GM12878 (cell line): ENCODE data around the gene CREB5. TPM values are rescaled to one million over a fixed set of nuclear protein-coding genes. Genes with fewer than 3 reads are reported as not detected.

ENCODE experiments used
- ATAC-seq: fragments of 200-7000 bp; cut with Tn5 transposase; 3 replicates; pipeline ENCODE4 v1.9.1; 2020; ENCODE audit warnings: mild to moderate bottlenecking, moderate library complexity
- BruUV-seq: library from RNA; stranded (reverse); fragments of 400-500 nt; replicated peaks from 2 replicates; lab custom pipeline; 2021; lab: Mats Ljungman, UMichigan
- CTCF ChIA-PET: fragments of 300-600 bp; sonication (Branson Sonifier 250); formaldehyde crosslinking; extraction: SDS; loops from one replicate; lab custom pipeline; 2021; ENCODE audit warnings: inconsistent platforms; lab: Yijun Ruan, JAX
- POLR2A ChIA-PET: fragments of 350-600 bp; formaldehyde crosslinking; extraction: SDS; loops from one replicate; lab custom pipeline; 2021; ENCODE audit warnings: inconsistent platforms; lab: Charles Lee
- RAD21 ChIA-PET: fragments of 300-600 bp; sonication (Branson Sonifier 250); formaldehyde crosslinking; loops from one replicate; lab custom pipeline; 2023; ENCODE audit warnings: antibody characterized with exemption; ENCODE audit not compliant: unreplicated experiment; lab: Charles Lee
- SMC1A ChIA-PET: fragments of 300-600 bp; sonication (Branson Sonifier 250); formaldehyde crosslinking; loops from one replicate; lab custom pipeline; 2023; ENCODE audit not compliant: unreplicated experiment, uncharacterized antibody; lab: Charles Lee
- DNase-seq: peaks from one replicate; pipeline ENCODE4 v3.0.0-alpha.2; 2011; ENCODE audit warnings: low read depth, low spot score
- FAIRE-seq: peaks from 3 replicates; lab custom pipeline; 2011; peaks lifted over from hg19 to GRCh38; lab: Jason Lieb, UNC
- H2AFZ ChIP-seq: 2 replicates; pipeline ENCODE4 v1.6.0; 2011; ENCODE audit warnings: low read depth, low read length, control low read depth; ENCODE audit not compliant: control insufficient read depth
- H3K27ac ChIP-seq: 2 replicates; pipeline ENCODE4 v1.5.1; 2011; ENCODE audit warnings: control low read depth; ENCODE audit not compliant: control insufficient read depth, insufficient read depth
- H3K27me3 ChIP-seq, 2 experiments: replicated peaks in 1 of 2; 2 replicates each; pipeline versions ENCODE4 v1.6.0 to v1.6.1; 2011; ENCODE audit warnings: low read length in 1 of 2; ENCODE audit not compliant: control insufficient read depth in 2 of 2, insufficient read depth in 2 of 2
- H3K36me3 ChIP-seq, 2 experiments: 2 replicates each; pipeline ENCODE4 v1.5.1; 2011; ENCODE audit warnings: low read length in 1 of 2; ENCODE audit not compliant: control insufficient read depth in 2 of 2, insufficient read depth in 2 of 2
- H3K4me1 ChIP-seq: 2 replicates; pipeline ENCODE4 v1.6.1; 2011; ENCODE audit warnings: mild to moderate bottlenecking, low read length, moderate library complexity, mixed read lengths; ENCODE audit not compliant: control insufficient read depth, insufficient read depth
- H3K4me2 ChIP-seq: 2 replicates; pipeline ENCODE4 v1.6.0; 2011; ENCODE audit warnings: control low read depth; ENCODE audit not compliant: control insufficient read depth, insufficient read depth
- H3K4me3 ChIP-seq: fragments of 200-600 bp; sonication (generic); 2 replicates; pipeline ENCODE4 v1.5.1; 2016
- H3K79me2 ChIP-seq: 2 replicates; pipeline ENCODE4 v1.6.0; 2011; ENCODE audit warnings: low read length; ENCODE audit not compliant: control insufficient read depth, insufficient read depth
- H3K9ac ChIP-seq: 2 replicates; pipeline ENCODE4 v1.8.0; 2011; ENCODE audit warnings: low read length, control low read depth, mixed read lengths; ENCODE audit not compliant: control insufficient read depth, insufficient read depth
- H3K9me3 ChIP-seq: replicated peaks from 3 replicates; pipeline ENCODE4 v1.5.1; 2011; ENCODE audit warnings: mild to moderate bottlenecking, low read length; ENCODE audit not compliant: control insufficient read depth, insufficient read depth
- H4K20me1 ChIP-seq: 2 replicates; pipeline ENCODE4 v1.6.0; 2011; ENCODE audit not compliant: control insufficient read depth, insufficient read depth
- CUX1 ChIP-seq: IDR thresholded peaks from 2 replicates; pipeline ENCODE4 v1.6.1; 2012; ENCODE audit warnings: improper control_type of control experiment, low read depth, low read length; ENCODE audit not compliant: insufficient replicate concordance
- HCFC1 ChIP-seq: fragments of 150-350 bp; IDR thresholded peaks from 2 replicates; pipeline ENCODE4 v1.6.1; 2014; ENCODE audit warnings: low read length
- RAD51 ChIP-seq: fragments of 450-650 bp; IDR thresholded peaks from 2 replicates; pipeline ENCODE4 v1.6.1; 2016; ENCODE audit warnings: moderate library complexity, mild to moderate bottlenecking, inconsistent platforms
- RELA ChIP-seq: fragments of 450-650 bp; IDR thresholded peaks from 2 replicates; pipeline ENCODE4 v1.8.0; 2014; ENCODE audit warnings: borderline replicate concordance; ENCODE audit not compliant: partially characterized antibody
- STAT1 ChIP-seq: fragments of 450-650 bp; conservative IDR thresholded peaks from 2 replicates; pipeline ENCODE4 v1.6.1; 2014; ENCODE audit warnings: antibody characterized with exemption, mild to moderate bottlenecking
- STAT3 ChIP-seq: IDR thresholded peaks from 2 replicates; pipeline ENCODE4 v1.6.1; 2011; ENCODE audit warnings: low read depth, low read length, improper control_type of control experiment
- ZNF207 ChIP-seq: fragments of 450-650 bp; IDR thresholded peaks from 2 replicates; pipeline ENCODE4 v1.6.1; 2014; ENCODE audit warnings: antibody characterized with exemption, mild to moderate bottlenecking, borderline replicate concordance
- ZNF217 ChIP-seq: fragments of 450-650 bp; IDR thresholded peaks from 2 replicates; pipeline ENCODE4 v1.6.1; 2017; ENCODE audit warnings: antibody characterized with exemption, mild to moderate bottlenecking
- WGBS: methylation state at CpG from one replicate; pipeline ENCODE4 v1.1.6; 2016; ENCODE audit warnings: low lambda C conversion rate; ENCODE audit not compliant: insufficient replicate concordance, insufficient coverage; ENCODE audit errors: missing lambda C conversion rate; 5-methylcytosine and 5-hydroxymethylcytosine counted together
- in situ Hi-C: fragments of 300-500 bp; cut with MboI; formaldehyde crosslinking; loops from 9 replicates; pipeline ENCODE4 v1.14.3; 2018; ENCODE audit warnings: mixed read lengths
- intact Hi-C: fragments of 100-400 bp; cut with micrococcal nuclease; formaldehyde crosslinking; loops from one replicate; pipeline ENCODE4 v1.14.2; 2022; ENCODE audit not compliant: unreplicated experiment
- polyA plus RNA-seq, 11 experiments: library from polyadenylated mRNA; depleted of rRNA in 4 of 11; unstranded in 6 of 11; stranded (reverse) in 5 of 11; fragments of >200 nt; fragmentation: Nextera tagmentation in 4 of 11; fragmentation: Illumina TruSeq in 1 of 11; extraction: Ambion mirVana in 4 of 11; extraction: Trizol in 1 of 11; gene quantifications; 1 replicate in 1 of 11; 2 replicates in 10 of 11; pipeline versions ENCODE4 v1.2.1 to v1.2.3, GENCODE V29; 2011 to 2016; ENCODE audit warnings: inconsistent platforms in 2 of 11, missing spikeins in 2 of 11, low read depth in 1 of 11
- total RNA-seq, 4 experiments: library from RNA; depleted of rRNA in 3 of 4; stranded (reverse); fragments of >200 nt in 3 of 4; fragmentation: Illumina TruSeq in 1 of 4; extraction: Trizol in 1 of 4; gene quantifications; 2 replicates each; pipeline versions ENCODE4 v1.2.1 to v1.2.3, GENCODE V29; 2013 to 2021

The CREB5 gene
- total and polyA plus RNA-seq, 10 of the 15 experiments (the other 5 are each of a cell fraction or from before 2014, with no cell fraction given), result 12.9 to 74.1 (median 53.0) TPM

GRCh38 chr7:28708033-28708951, 296.0 kb downstream of the CREB5 start:
- TF ChIP-seq STAT3, result no peak
- TF ChIP-seq ZNF217, result no peak
- TF ChIP-seq HCFC1, result no peak
- no peak for TF ChIP-seq CUX1
- no peak for TF ChIP-seq RAD51
- TF ChIP-seq ZNF207, result no peak
- TF ChIP-seq STAT1, result no peak
- no peak for TF ChIP-seq RELA
- Histone ChIP-seq H3K9me3 (peaks cover 2% of the 10 kb centered on the region; the same call in 2 of the 3 replicates), H4K20me1 (no peaks in the 10 kb centered on the region), H3K36me3 (no peaks in the 10 kb centered on the region), H3K4me2 (no peak overlapping the region), H3K79me2 (no peaks in the 10 kb centered on the region), H3K4me1 (peaks cover 16% of the 10 kb centered on the region), H2AFZ (no peak overlapping the region), H3K27me3 (no peaks in the 10 kb centered on the region), H3K9ac (no peak overlapping the region), H3K27ac (no peak overlapping the region), H3K4me3 (no peak overlapping the region)
- no TSS peak for BruUV-seq
- intact Hi-C loops (no loop called here), in situ Hi-C loops (no loop called here)
- ChIA-PET POLR2A (no interaction called here), RAD21 (no interaction called here), SMC1A (interaction anchor here (0.9 to 4.8 kb wide), 5 partner anchors 9 to 138 kb away, joined by 3 to 32 read pairs (median 4); no protein-coding TSS in a partner anchor), CTCF (interaction anchor here (0.6 to 0.8 kb wide), 2 partner anchors 11 to 421 kb away, joined by 3 read pairs; no protein-coding TSS in a partner anchor)
- 60% methylated on average over 15 of the region's 15 CpGs for WGBS
- DNase-seq (no peak), ATAC-seq (no peak), FAIRE-seq (no peak)
